GM23338 (cell line): ENCODE measurements around the gene CTRB1. TPM values are rescaled to one million over a fixed set of nuclear protein-coding genes. Genes with fewer than 3 reads are reported as not detected.

Source experiments
- ATAC-seq: fragments of 200-7000 bp; cut with Tn5 transposase; 3 replicates; pipeline ENCODE4 v1.9.1; 2020
- DNase-seq: peaks from one replicate; pipeline ENCODE4 v3.0.0-alpha.2; 2015; ENCODE audit warnings: low spot score
- H2AFZ ChIP-seq: fragments of 200-600 bp; sonication (generic); 2 replicates; pipeline ENCODE4 v1.8.0; 2016; ENCODE audit warnings: antibody characterized with exemption, mild to moderate bottlenecking, moderate library complexity
- H3F3A ChIP-seq: fragments of 200-600 bp; sonication (generic); replicated peaks from 2 replicates; pipeline ENCODE4 v1.8.0; 2017; ENCODE audit warnings: antibody characterized with exemption, mixed run types, low read depth
- H3K27ac ChIP-seq: fragments of 200-600 bp; sonication (generic); 2 replicates; pipeline ENCODE4 v1.6.1; 2016; ENCODE audit warnings: low read depth
- H3K27me3 ChIP-seq: fragments of 200-600 bp; sonication (generic); 2 replicates; pipeline ENCODE4 v1.8.0; 2016; ENCODE audit warnings: mild to moderate bottlenecking, mixed run types, moderate library complexity; ENCODE audit not compliant: insufficient read depth
- H3K36me3 ChIP-seq: fragments of 200-600 bp; sonication (generic); 2 replicates; pipeline ENCODE4 v1.8.0; 2016; ENCODE audit warnings: mild to moderate bottlenecking; ENCODE audit not compliant: insufficient read depth
- H3K4me1 ChIP-seq: fragments of 200-600 bp; sonication (generic); 2 replicates; pipeline ENCODE4 v1.8.0; 2016; ENCODE audit warnings: mild to moderate bottlenecking, moderate library complexity; ENCODE audit not compliant: insufficient read depth
- H3K4me2 ChIP-seq: fragments of 200-600 bp; sonication (generic); 2 replicates; pipeline ENCODE4 v1.7.1; 2017; ENCODE audit warnings: mixed run types
- H3K4me3 ChIP-seq: fragments of 200-600 bp; sonication (generic); 2 replicates; pipeline ENCODE4 v1.6.1; 2016; ENCODE audit warnings: mixed run types
- H3K79me2 ChIP-seq: fragments of 200-600 bp; sonication (generic); replicated peaks from 2 replicates; pipeline ENCODE4 v1.8.0; 2017; ENCODE audit warnings: mild to moderate bottlenecking; ENCODE audit not compliant: insufficient read depth
- H3K9me2 ChIP-seq: fragments of 200-600 bp; sonication (generic); 2 replicates; pipeline ENCODE4 v1.8.0; 2017; ENCODE audit not compliant: insufficient read depth
- H4K20me1 ChIP-seq: fragments of 200-600 bp; sonication (generic); replicated peaks from 2 replicates; pipeline ENCODE4 v1.8.0; 2017; ENCODE audit warnings: mild to moderate bottlenecking; ENCODE audit not compliant: insufficient read depth
- H3K27ac Mint-ChIP-seq: 2 replicates; pipeline ENCODE4 v1.8.0; 2020; ENCODE audit warnings: inconsistent platforms, mild to moderate bottlenecking, moderate library complexity, mixed read lengths
- H3K27me3 Mint-ChIP-seq: 3 replicates; pipeline ENCODE4 v1.8.0; 2022; ENCODE audit warnings: low read depth, mild to moderate bottlenecking, moderate library complexity, mixed read lengths, inconsistent platforms; ENCODE audit not compliant: insufficient read depth, poor library complexity
- H3K36me3 Mint-ChIP-seq: 3 replicates; pipeline ENCODE4 v1.8.0; 2021; ENCODE audit warnings: low read depth, mild to moderate bottlenecking, inconsistent platforms, moderate library complexity, mixed read lengths
- H3K4me1 Mint-ChIP-seq: 3 replicates; pipeline ENCODE4 v1.8.0; 2020; ENCODE audit warnings: mild to moderate bottlenecking, inconsistent platforms, mixed read lengths
- H3K4me3 Mint-ChIP-seq: 3 replicates; pipeline ENCODE4 v1.8.0; 2021; ENCODE audit warnings: moderate library complexity, mild to moderate bottlenecking, inconsistent platforms, mixed read lengths
- H3K9me3 Mint-ChIP-seq: 3 replicates; pipeline ENCODE4 v1.8.0; 2020; ENCODE audit warnings: moderate library complexity, mild to moderate bottlenecking, inconsistent platforms, mixed read lengths
- CREB1 ChIP-seq: fragments of 250-450 bp; sonication (Bioruptor Pico); IDR thresholded peaks from 2 replicates; pipeline ENCODE4 v1.5.0; 2020; ENCODE audit warnings: low read depth, mild to moderate bottlenecking, moderate library complexity
- CTCF ChIP-seq, 2 experiments: fragments of 200-600 bp in 1 of 2; sonication (generic) in 1 of 2; conservative IDR thresholded peaks; 2 replicates each; pipeline versions ENCODE4 v1.5.1 to v1.6.1; 2016 to 2017; ENCODE audit warnings: antibody characterized with exemption in 2 of 2, low read depth in 2 of 2, mild to moderate bottlenecking in 2 of 2, moderate library complexity in 1 of 2
- ETS1 ChIP-seq: IDR thresholded peaks from 2 replicates; pipeline ENCODE4 v1.6.1; 2016; ENCODE audit warnings: antibody characterized with exemption
- EZH2 ChIP-seq: fragments of 200-600 bp; sonication (generic); IDR thresholded peaks from one replicate; pipeline ENCODE4 v1.8.0; 2017; ENCODE audit warnings: antibody characterized with exemption, mild to moderate bottlenecking, low read depth; ENCODE audit not compliant: unreplicated experiment
- EZH2phosphoT487 ChIP-seq: fragments of 200-600 bp; sonication (generic); IDR thresholded peaks from one replicate; pipeline ENCODE4 v1.8.1; 2018; ENCODE audit warnings: antibody characterized with exemption; ENCODE audit not compliant: unreplicated experiment
- JUNB ChIP-seq: IDR thresholded peaks from one replicate; pipeline ENCODE4 v1.6.1; 2016; ENCODE audit warnings: antibody characterized with exemption; ENCODE audit not compliant: unreplicated experiment
- NANOG ChIP-seq: IDR thresholded peaks from 2 replicates; pipeline ENCODE4 v1.6.1; 2016; ENCODE audit warnings: antibody characterized with exemption, borderline replicate concordance
- POLR2AphosphoS5 ChIP-seq: IDR thresholded peaks from 2 replicates; pipeline ENCODE4 v1.6.1; 2016; ENCODE audit warnings: antibody characterized with exemption, low read depth
- REST ChIP-seq: IDR thresholded peaks from one replicate; pipeline ENCODE4 v1.6.1; 2018; ENCODE audit warnings: antibody characterized with exemption; ENCODE audit not compliant: unreplicated experiment
- STAT1 ChIP-seq: IDR thresholded peaks from one replicate; pipeline ENCODE4 v1.6.1; 2016; ENCODE audit warnings: antibody characterized with exemption; ENCODE audit not compliant: unreplicated experiment
- ZNF114 ChIP-seq: fragments of 250-450 bp; sonication (Bioruptor Pico); IDR thresholded peaks from 2 replicates; pipeline ENCODE4 v1.5.0; 2020; ENCODE audit warnings: mild to moderate bottlenecking, moderate library complexity
- ZNF331 ChIP-seq: fragments of 250-450 bp; sonication (Bioruptor Pico); IDR thresholded peaks from 2 replicates; pipeline ENCODE4 v1.5.0; 2020; ENCODE audit warnings: low read depth, mild to moderate bottlenecking, moderate library complexity
- ZNF462 ChIP-seq: fragments of 250-450 bp; sonication (Bioruptor Pico); IDR thresholded peaks from 2 replicates; pipeline ENCODE4 v1.5.0; 2020; ENCODE audit warnings: mild to moderate bottlenecking, moderate library complexity
- polyA plus RNA-seq: library from polyadenylated mRNA; unstranded; fragments of >200 nt; fragmentation: Nextera tagmentation; extraction: Ambion mirVana; gene quantifications from 2 replicates; pipeline ENCODE4 v1.2.1, GENCODE V29; 2016
- total RNA-seq: library from RNA; depleted of rRNA; stranded (reverse); fragments of >200 nt; shearing (Covaris generic); gene quantifications from 2 replicates; pipeline ENCODE4 v1.2.3, GENCODE V29; 2014

The CTRB1 gene
- total and polyA plus RNA-seq, 2 experiments from 2014 or later, result not detected

GRCh38 chr16:75169899-75170405 lies 48.8 kb upstream of the CTRB1 start:
- no peak for DNase-seq
- peaks cover 60% of the 10 kb centered on the region for H3K36me3 ChIP-seq
- H4K20me1 ChIP-seq, result no peaks in the 10 kb centered on the region
- no peaks in the 10 kb centered on the region for H3K4me1 ChIP-seq
- no peaks in the 10 kb centered on the region; the same call in 1 of the 2 replicates for H3K9me2 ChIP-seq
- H2AFZ ChIP-seq, result no peak overlapping the region
- peaks cover 4% of the 10 kb centered on the region for H3K27me3 Mint-ChIP-seq
- H3K4me3 Mint-ChIP-seq, result no peak overlapping the region
- no peak for ATAC-seq
- no peak overlapping the region for H3K27ac Mint-ChIP-seq
- no peak overlapping the region for H3K4me2 ChIP-seq
- H3K36me3 Mint-ChIP-seq, result peaks cover 94% of the 10 kb centered on the region
- TF ChIP-seq POLR2AphosphoS5, result no peak
- no peak for TF ChIP-seq JUNB
- no peak for TF ChIP-seq EZH2
- TF ChIP-seq CTCF (conservative IDR thresholded peaks at IDR 0.05; ENCODE audit: low read depth in 2 of 2), result no peak
- TF ChIP-seq ZNF114 (CRISPR knock-in tag), result no peak
- TF ChIP-seq CREB1, result no peak
- TF ChIP-seq ZNF331 (CRISPR knock-in tag), result no peak
- TF ChIP-seq ETS1, result no peak
- TF ChIP-seq NANOG, result no peak
- no peak for TF ChIP-seq ZNF462 (CRISPR knock-in tag)
- no peak for TF ChIP-seq EZH2phosphoT487
- no peak for TF ChIP-seq REST
- no peak for TF ChIP-seq STAT1
- no peaks in the 10 kb centered on the region for H3K4me1 Mint-ChIP-seq
- no peak overlapping the region for H3K4me3 ChIP-seq
- H3K27ac ChIP-seq, result no peak overlapping the region
- H3K9me3 Mint-ChIP-seq, result peaks cover 90% of the 10 kb centered on the region
- no peaks in the 10 kb centered on the region for H3F3A ChIP-seq
- no peaks in the 10 kb centered on the region for H3K27me3 ChIP-seq
- 0 out of 2 replicates have a peak, but pooled peaks cover 3% of the 10 kb centered on the region for H3K79me2 ChIP-seq
